ENCODE measurements around the gene ESRRB. TPM values are rescaled to one million over a fixed set of nuclear protein-coding genes. Genes with fewer than 3 reads are reported as not detected.
A peak's percentile ranks its signal among the peaks of the same experiment; 100 is the strongest.

Gene ESRRB
- total RNA-seq, 8 experiments from 2014 or later = 0.10 to 3.3 (median 1.1) TPM

GRCh38 chr14:76491172-76491930 lies 115.4 kb downstream of the ESRRB start:
- in situ Hi-C loops (cut with MboI; ENCODE audit: low pct_unique_long_range_greater_than_20kb in 2 of 9, low sequenced_read_pairs in 9 of 9, unreplicated experiment in 9 of 9) = no loop called here
- no peak overlapping the region for H3K27ac ChIP-seq
- peak in 2 of 8 experiments; percentile 1 to 3 for ATAC-seq (replicated peaks in 6 of 8)
- H3K4me3 ChIP-seq = no peak overlapping the region
- peaks cover 35 to 40% of the 10 kb centered on the region in 2 donors for H3K4me1 ChIP-seq (replicated peaks in 1 of 2)
- 80 to 100% (median 92%) methylated on average over 1 to 6 of the region's 22 CpGs; no CpG with 5 or more reads in 4 of the 10 experiments for WGBS, 10 experiments

- no peak overlapping the region for H3K27ac ChIP-seq
- peaks cover 20 to 22% of the 10 kb centered on the region in 2 donors for H3K4me1 ChIP-seq (replicated peaks in 1 of 2)
- 8 to 93% (median 66%) methylated on average over 1 to 2 of the region's 2 CpGs; no CpG with 5 or more reads in 6 of the 10 experiments for WGBS, 10 experiments
- ATAC-seq (replicated peaks in 6 of 8) = no peak
- no peak overlapping the region for H3K4me3 ChIP-seq
- in situ Hi-C loops (cut with MboI; ENCODE audit: low pct_unique_long_range_greater_than_20kb in 2 of 9, low sequenced_read_pairs in 9 of 9, unreplicated experiment in 9 of 9) = no loop called here
Measured at GRCh38 chr14:76495983-76496382, 120.0 kb downstream of the ESRRB start.

- Histone ChIP-seq H3K4me1 (replicated peaks in 1 of 2) (peaks cover 14 to 16% of the 10 kb centered on the region in 2 donors), H3K4me3 (no peak overlapping the region), H3K27ac (peak overlapping the region in 1 of 2 donors; percentile 59)
- 55 to 80% (median 66%) methylated on average over 1 to 4 of the region's 6 CpGs; no CpG with 5 or more reads in 6 of the 10 experiments for WGBS, 10 experiments
- ATAC-seq (replicated peaks in 6 of 8) = peak in 4 of 8 experiments; percentile 44 to 82 (median 58)
- in situ Hi-C loops (cut with MboI; ENCODE audit: low pct_unique_long_range_greater_than_20kb in 2 of 9, low sequenced_read_pairs in 9 of 9, unreplicated experiment in 9 of 9) = no loop called here
Measured at GRCh38 chr14:76496595-76496994, 120.7 kb downstream of the ESRRB start.

- 17 to 96% (median 87%) methylated on average over 2 to 11 of the region's 19 CpGs; no CpG with 5 or more reads in 2 of the 10 experiments for WGBS, 10 experiments
- H3K4me3 ChIP-seq = no peak overlapping the region
- no peak overlapping the region for H3K27ac ChIP-seq
- peaks cover 14 to 15% of the 10 kb centered on the region in 2 donors for H3K4me1 ChIP-seq (replicated peaks in 1 of 2)
- in situ Hi-C loops (cut with MboI; ENCODE audit: low pct_unique_long_range_greater_than_20kb in 2 of 9, low sequenced_read_pairs in 9 of 9, unreplicated experiment in 9 of 9) = no loop called here
- ATAC-seq (replicated peaks in 6 of 8) = peak in 1 of 8 experiments; percentile 47
Measured at GRCh38 chr14:76497550-76498462, 121.9 kb downstream of the ESRRB start.

GRCh38 chr14:76498463-76498935 lies 122.6 kb downstream of the ESRRB start:
- Histone ChIP-seq H3K4me1 (replicated peaks in 1 of 2) (peaks cover 14 to 15% of the 10 kb centered on the region in 2 donors), H3K4me3 (no peak overlapping the region), H3K27ac (no peak overlapping the region)
- in situ Hi-C loops (cut with MboI; ENCODE audit: low pct_unique_long_range_greater_than_20kb in 2 of 9, low sequenced_read_pairs in 9 of 9, unreplicated experiment in 9 of 9) = no loop called here
- ATAC-seq (replicated peaks in 6 of 8) = no peak
- WGBS, 10 experiments = 100% methylated on average over 1 to 2 of the region's 13 CpGs; no CpG with 5 or more reads in 7 of the 10 experiments

- WGBS, 10 experiments = 80% methylated on average over 1 of the region's 12 CpGs; no CpG with 5 or more reads in 9 of the 10 experiments
- ATAC-seq (replicated peaks in 6 of 8) = no peak
Measured at GRCh38 chr14:76498976-76499375, 123.0 kb downstream of the ESRRB start.

GRCh38 chr14:76499399-76499798 lies 123.5 kb downstream of the ESRRB start:
- Histone ChIP-seq H3K27ac (no peak overlapping the region), H3K4me3 (no peak overlapping the region), H3K4me1 (replicated peaks in 1 of 2) (peaks cover 14 to 15% of the 10 kb centered on the region in 2 donors)
- 40 to 100% (median 80%) methylated on average over 1 to 4 of the region's 8 CpGs; no CpG with 5 or more reads in 3 of the 10 experiments for WGBS, 10 experiments
- in situ Hi-C loops (cut with MboI; ENCODE audit: low pct_unique_long_range_greater_than_20kb in 2 of 9, low sequenced_read_pairs in 9 of 9, unreplicated experiment in 9 of 9) = no loop called here
- no peak for ATAC-seq (replicated peaks in 6 of 8)

More at GRCh38 chr14:76498976-76499375, 123.0 kb downstream of the ESRRB start:
- Histone ChIP-seq H3K27ac (no peak overlapping the region), H3K4me3 (no peak overlapping the region), H3K4me1 (replicated peaks in 1 of 2) (peaks cover 14 to 15% of the 10 kb centered on the region in 2 donors)
- in situ Hi-C loops (cut with MboI; ENCODE audit: low pct_unique_long_range_greater_than_20kb in 2 of 9, low sequenced_read_pairs in 9 of 9, unreplicated experiment in 9 of 9) = no loop called here

GRCh38 chr14:76500011-76500410 lies 124.1 kb downstream of the ESRRB start:
- ATAC-seq (replicated peaks in 6 of 8) = peak in 6 of 8 experiments; percentile 30 to 91 (median 54)

GRCh38 chr14:76500480-76500879 lies 124.5 kb downstream of the ESRRB start:
- in situ Hi-C loops (cut with MboI; ENCODE audit: low pct_unique_long_range_greater_than_20kb in 2 of 9, low sequenced_read_pairs in 9 of 9, unreplicated experiment in 9 of 9) = no loop called here
- peak in 1 of 8 experiments; percentile 6 for ATAC-seq (replicated peaks in 6 of 8)
- WGBS, 10 experiments = 57 to 100% (median 72%) methylated on average over 1 to 3 of the region's 6 CpGs; no CpG with 5 or more reads in 5 of the 10 experiments
- Histone ChIP-seq H3K4me3 (no peak overlapping the region), H3K27ac (no peak overlapping the region), H3K4me1 (replicated peaks in 1 of 2) (peaks cover 14 to 15% of the 10 kb centered on the region in 2 donors)

More at GRCh38 chr14:76500011-76500410, 124.1 kb downstream of the ESRRB start:
- in situ Hi-C loops (cut with MboI; ENCODE audit: low pct_unique_long_range_greater_than_20kb in 2 of 9, low sequenced_read_pairs in 9 of 9, unreplicated experiment in 9 of 9) = no loop called here
- H3K4me1 ChIP-seq (replicated peaks in 1 of 2) = peaks cover 14 to 15% of the 10 kb centered on the region in 2 donors
- WGBS, 10 experiments = 0 to 100% (median 78%) methylated on average over 1 to 4 of the region's 6 CpGs; no CpG with 5 or more reads in 3 of the 10 experiments
- H3K4me3 ChIP-seq = no peak overlapping the region
- no peak overlapping the region for H3K27ac ChIP-seq

GRCh38 chr14:76501156-76501720 lies 125.3 kb downstream of the ESRRB start:
- in situ Hi-C loops (cut with MboI; ENCODE audit: low pct_unique_long_range_greater_than_20kb in 2 of 9, low sequenced_read_pairs in 9 of 9, unreplicated experiment in 9 of 9) = no loop called here
- WGBS, 10 experiments = 25 to 84% (median 68%) methylated on average over 1 to 5 of the region's 7 CpGs; no CpG with 5 or more reads in 6 of the 10 experiments
- peaks cover 13% of the 10 kb centered on the region in 2 donors for H3K4me1 ChIP-seq (replicated peaks in 1 of 2)
- no peak overlapping the region for H3K4me3 ChIP-seq
- no peak for ATAC-seq (replicated peaks in 6 of 8)
- H3K27ac ChIP-seq = no peak overlapping the region

GRCh38 chr14:76502219-76502618 lies 126.3 kb downstream of the ESRRB start:
- no peak for ATAC-seq (replicated peaks in 6 of 8)
- Histone ChIP-seq H3K27ac (no peak overlapping the region), H3K4me1 (replicated peaks in 1 of 2) (peaks cover 4% of the 10 kb centered on the region in 2 donors), H3K4me3 (no peak overlapping the region)
- WGBS, 10 experiments = 66 to 100% (median 84%) methylated on average over 1 to 2 of the region's 4 CpGs; no CpG with 5 or more reads in 4 of the 10 experiments
- in situ Hi-C loops (cut with MboI; ENCODE audit: low pct_unique_long_range_greater_than_20kb in 2 of 9, low sequenced_read_pairs in 9 of 9, unreplicated experiment in 9 of 9) = no loop called here

GRCh38 chr14:76502638-76503037 lies 126.7 kb downstream of the ESRRB start:
- no peak overlapping the region for H3K4me3 ChIP-seq
- no peak for ATAC-seq (replicated peaks in 6 of 8)
- WGBS, 10 experiments = 13 to 100% (median 69%) methylated on average over 2 to 3 of the region's 3 CpGs
- in situ Hi-C loops (cut with MboI; ENCODE audit: low pct_unique_long_range_greater_than_20kb in 2 of 9, low sequenced_read_pairs in 9 of 9, unreplicated experiment in 9 of 9) = no loop called here
- H3K27ac ChIP-seq = no peak overlapping the region
- no peaks in the 10 kb centered on the region for H3K4me1 ChIP-seq (replicated peaks in 1 of 2)

Data from motor neuron (in vitro differentiated cells).